ENCODE measurements around the gene SERBP1.

Gene SERBP1

DNA sequence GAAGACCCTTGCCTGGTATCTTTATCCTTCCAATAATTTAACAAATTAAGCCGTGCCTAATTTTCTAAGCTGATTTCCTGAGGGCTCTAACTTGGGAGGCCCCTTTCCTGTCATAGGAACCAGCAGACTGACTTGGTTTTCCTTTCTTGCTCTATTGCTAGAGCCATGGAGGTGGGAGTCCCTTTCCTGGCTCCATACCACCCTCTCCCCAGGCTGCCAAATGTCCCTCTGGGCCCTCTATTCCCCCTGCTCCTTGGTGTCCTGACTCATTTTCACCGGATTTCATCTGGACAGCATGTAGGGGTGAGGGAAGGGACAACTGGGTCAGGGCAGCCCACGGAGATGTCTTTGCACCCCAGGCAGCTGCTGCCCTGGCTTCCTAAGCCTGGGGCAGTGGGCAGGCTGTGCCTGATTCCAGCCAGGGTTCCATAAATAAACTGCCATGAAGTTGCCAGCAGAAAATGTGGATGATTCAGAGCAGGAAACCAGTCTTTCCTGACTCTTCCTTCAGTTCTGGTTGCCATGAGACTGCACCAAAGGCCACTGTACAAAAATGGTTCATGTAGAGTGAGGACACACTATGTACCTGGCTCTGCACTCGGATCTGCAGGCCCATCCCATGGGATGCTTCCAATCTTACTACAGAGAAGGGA is 38.0 kb upstream of the SERBP1 start:
- CTCF ChIA-PET = no interaction called here
- TF ChIP-seq, protein P1, sequence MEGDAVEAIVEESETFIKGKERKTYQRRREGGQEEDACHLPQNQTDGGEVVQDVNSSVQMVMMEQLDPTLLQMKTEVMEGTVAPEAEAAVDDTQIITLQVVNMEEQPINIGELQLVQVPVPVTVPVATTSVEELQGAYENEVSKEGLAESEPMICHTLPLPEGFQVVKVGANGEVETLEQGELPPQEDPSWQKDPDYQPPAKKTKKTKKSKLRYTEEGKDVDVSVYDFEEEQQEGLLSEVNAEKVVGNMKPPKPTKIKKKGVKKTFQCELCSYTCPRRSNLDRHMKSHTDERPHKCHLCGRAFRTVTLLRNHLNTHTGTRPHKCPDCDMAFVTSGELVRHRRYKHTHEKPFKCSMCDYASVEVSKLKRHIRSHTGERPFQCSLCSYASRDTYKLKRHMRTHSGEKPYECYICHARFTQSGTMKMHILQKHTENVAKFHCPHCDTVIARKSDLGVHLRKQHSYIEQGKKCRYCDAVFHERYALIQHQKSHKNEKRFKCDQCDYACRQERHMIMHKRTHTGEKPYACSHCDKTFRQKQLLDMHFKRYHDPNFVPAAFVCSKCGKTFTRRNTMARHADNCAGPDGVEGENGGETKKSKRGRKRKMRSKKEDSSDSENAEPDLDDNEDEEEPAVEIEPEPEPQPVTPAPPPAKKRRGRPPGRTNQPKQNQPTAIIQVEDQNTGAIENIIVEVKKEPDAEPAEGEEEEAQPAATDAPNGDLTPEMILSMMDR (IDR thresholded peaks at IDR 0.05; ENCODE audit: insufficient read depth, low read length, missing control alignments) = no peak
- no peak overlapping the region for H3K4me3 ChIP-seq (ENCODE audit: low read depth, low read length)
- DNase-seq (ENCODE audit: low read depth, low spot score) = no peak
- POLR2A ChIA-PET = no interaction called here

DNA sequence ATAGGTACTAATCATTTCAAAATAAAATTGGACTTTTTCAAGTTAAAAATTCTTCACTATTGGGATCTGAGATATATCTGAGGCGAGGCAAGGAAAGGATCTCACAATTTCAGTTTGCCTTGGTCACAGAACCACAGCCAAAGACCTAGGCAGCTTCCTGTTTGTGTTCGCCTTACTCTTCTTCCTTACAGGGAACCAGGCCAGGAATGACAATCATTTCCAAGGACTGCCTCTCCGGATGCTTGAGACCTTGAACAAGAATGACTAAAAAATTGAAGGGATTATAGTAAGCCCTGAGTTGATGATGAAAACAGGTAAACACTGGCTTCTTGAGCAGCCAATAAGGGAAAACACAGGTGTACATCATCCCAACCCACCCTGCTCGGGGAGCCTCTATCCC is 35.2 kb upstream of the SERBP1 start:
- CTCF ChIA-PET = interaction anchor here (1.5 kb wide), 1 partner anchor 253 kb away, joined by 5 read pairs; no protein-coding TSS in a partner anchor
- POLR2A ChIA-PET = no interaction called here
- DNase-seq (ENCODE audit: low read depth, low spot score) = no peak
- no peak overlapping the region for H3K4me3 ChIP-seq (ENCODE audit: low read depth, low read length)
- TF ChIP-seq, protein P1 (IDR thresholded peaks at IDR 0.05; ENCODE audit: insufficient read depth, low read length, missing control alignments) = no peak

DNA sequence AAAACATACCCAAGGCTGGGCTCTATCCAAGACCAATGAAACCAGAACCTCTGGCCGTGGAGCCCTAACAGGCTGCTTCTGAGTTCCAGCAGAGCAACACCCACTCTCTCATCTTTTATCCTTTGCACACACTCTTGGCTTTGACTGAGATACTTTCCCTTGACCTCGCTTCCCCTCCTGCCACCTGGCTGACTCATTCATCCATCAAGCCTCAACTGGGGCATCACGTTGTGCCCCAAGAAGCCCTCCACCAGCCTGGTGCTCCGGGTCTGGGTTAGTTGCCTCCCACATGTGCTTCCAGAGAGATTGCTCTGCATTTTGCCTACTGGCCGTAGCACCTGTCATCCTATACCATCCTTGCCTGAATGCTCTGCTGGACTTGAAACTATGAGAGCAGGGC is 34.5 kb upstream of the SERBP1 start:
- TF ChIP-seq, protein P1 (IDR thresholded peaks at IDR 0.05; ENCODE audit: insufficient read depth, low read length, missing control alignments) = no peak
- no peak overlapping the region for H3K4me3 ChIP-seq (ENCODE audit: low read depth, low read length)
- DNase-seq (ENCODE audit: low read depth, low spot score) = no peak
- CTCF ChIA-PET = interaction anchor here (1.5 kb wide), 1 partner anchor 252 kb away, joined by 5 read pairs; no protein-coding TSS in a partner anchor
- POLR2A ChIA-PET = no interaction called here

DNA sequence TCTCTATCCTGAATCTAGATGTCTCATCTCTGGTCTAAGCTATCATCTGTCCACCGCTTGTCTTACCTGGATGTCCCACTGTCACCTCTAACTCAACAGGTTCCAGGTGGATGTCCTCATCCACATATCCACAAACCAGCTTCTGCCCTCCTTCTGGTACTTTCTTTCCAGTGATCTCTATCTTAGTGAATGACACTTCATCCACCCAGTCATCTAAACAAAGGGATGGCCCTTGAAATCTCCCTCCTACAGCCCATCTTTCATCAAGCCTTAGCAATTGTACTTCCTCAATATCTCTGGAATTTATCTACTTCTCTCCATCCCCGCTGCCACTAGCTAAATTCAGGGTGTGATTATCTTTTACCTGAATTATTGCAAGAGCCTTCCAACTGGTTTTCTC is 33.9 kb upstream of the SERBP1 start:
- ChIA-PET CTCF (interaction anchor here (1.2 to 1.5 kb wide), 2 partner anchors 36 to 251 kb away, joined by 3 to 5 read pairs; no protein-coding TSS in a partner anchor), POLR2A (interaction anchor here (1.4 kb wide), 1 partner anchor 34 kb away, joined by 3 read pairs; the partner anchor contains the start of gene SERBP1)
- no peak overlapping the region for H3K4me3 ChIP-seq (ENCODE audit: low read depth, low read length)
- DNase-seq (ENCODE audit: low read depth, low spot score) = no peak
- TF ChIP-seq, protein P1 (IDR thresholded peaks at IDR 0.05; ENCODE audit: insufficient read depth, low read length, missing control alignments) = no peak

DNA sequence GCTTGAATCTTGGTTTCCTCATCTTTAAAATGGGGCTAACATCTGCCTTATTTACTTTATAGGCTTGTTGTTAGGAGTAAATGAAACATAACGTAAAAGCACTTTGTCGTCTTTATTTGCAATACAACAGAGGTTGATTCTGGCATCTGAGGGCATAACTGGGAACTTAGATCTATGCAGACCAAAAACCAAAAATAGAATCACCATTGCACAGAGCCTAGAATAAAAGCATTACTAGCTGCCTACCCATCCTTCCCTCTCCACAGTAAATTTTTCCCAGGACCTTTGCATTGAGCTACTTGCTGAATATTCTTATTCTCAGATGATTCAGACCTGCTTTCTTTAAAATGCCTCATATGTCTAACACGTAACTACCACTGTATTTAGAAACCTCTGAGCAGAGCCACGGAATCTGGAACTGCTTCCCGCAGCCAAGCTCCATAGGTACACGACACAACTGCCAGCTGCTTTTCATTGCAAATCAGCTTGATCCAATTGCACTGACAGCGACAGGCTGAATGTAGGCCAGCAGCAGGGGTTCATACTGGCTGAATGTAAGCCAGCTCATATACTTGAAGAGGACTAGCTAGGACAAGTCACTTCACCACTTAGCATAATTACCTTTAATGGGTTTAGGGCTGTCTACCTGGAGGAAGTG is 33.2 kb upstream of the SERBP1 start:
- POLR2A ChIA-PET = interaction anchor here (1.4 kb wide), 1 partner anchor 33 kb away, joined by 3 read pairs; the partner anchor contains the start of gene SERBP1
- CTCF ChIA-PET = interaction anchor here (1.2 kb wide), 1 partner anchor 37 kb away, joined by 3 read pairs; no protein-coding TSS in a partner anchor
- no peak for DNase-seq (ENCODE audit: low read depth, low spot score)

More for the DNA sequence above, 33.2 kb upstream of the SERBP1 start:
- H3K4me3 ChIP-seq (ENCODE audit: low read depth, low read length) = no peak overlapping the region
- TF ChIP-seq, protein P1 (IDR thresholded peaks at IDR 0.05; ENCODE audit: insufficient read depth, low read length, missing control alignments) = no peak
